Measurements from ENCODE around the gene TBC1D21. TPM values are rescaled to one million over a fixed set of nuclear protein-coding genes. Genes with fewer than 3 reads are reported as not detected.

Gene TBC1D21
- total and polyA plus RNA-seq, 2 of the 4 experiments (the other 2 are of a cell fraction): not detected

DNA sequence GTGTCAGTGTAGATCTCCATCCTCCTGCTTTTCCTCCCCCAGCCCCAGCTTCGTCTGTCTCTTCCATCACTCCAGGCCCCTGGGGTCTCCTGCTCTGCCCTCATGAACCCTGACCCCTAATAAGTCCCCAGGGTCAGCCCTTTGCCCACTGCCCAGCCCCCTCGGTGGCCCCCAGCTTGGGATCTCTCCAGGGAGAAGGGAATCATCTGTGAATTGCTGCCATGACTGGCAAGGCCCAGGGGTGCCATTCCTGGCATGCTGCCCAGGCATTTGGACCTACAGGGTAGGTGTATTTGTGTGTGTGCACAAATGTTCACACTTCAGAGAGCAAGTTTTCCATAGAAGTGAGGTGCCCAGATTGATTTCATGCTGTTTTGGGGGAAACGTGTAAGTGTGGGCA is 5.9 kb upstream of the TBC1D21 start:
- Histone ChIP-seq H3K9me1 (ENCODE audit: insufficient read depth, low read length) (no peaks in the 10 kb centered on the region), H4K5ac (ENCODE audit: low read depth, low read length) (no peak overlapping the region), H2BK5ac (ENCODE audit: low read depth, low read length, poor library complexity, severe bottlenecking) (no peak overlapping the region), H2AFZ (replicated peaks; ENCODE audit: low read length, poor library complexity) (no peak overlapping the region), H4K8ac (ENCODE audit: low read depth in 2 of 2, low read length in 2 of 2) (no peak overlapping the region), H4K91ac (ENCODE audit: insufficient read depth, low read depth, low read length) (no peak overlapping the region), H3K79me1 (ENCODE audit: low read depth in 1 of 2, low read length in 2 of 2) (no peaks in the 10 kb centered on the region), H3K27ac (ENCODE audit: insufficient read depth, low read length) (no peak overlapping the region), H3K56ac (ENCODE audit: extremely low read depth, insufficient read depth, low read length) (no peak overlapping the region), H3K4me1 (ENCODE audit: control insufficient read depth, insufficient read depth, low read length) (no peaks in the 10 kb centered on the region), H2AK9ac (replicated peaks; ENCODE audit: low read depth, low read length, poor library complexity) (no peak overlapping the region), H3K18ac (ENCODE audit: low read depth, low read length) (no peak overlapping the region), H3K36me3 (ENCODE audit: control insufficient read depth, insufficient read depth, low read length) (no peaks in the 10 kb centered on the region), H3K27me3 (ENCODE audit: control insufficient read depth, insufficient read depth, low read length) (peaks cover 66% of the 10 kb centered on the region), H3K4me2 (ENCODE audit: low read depth, low read length) (no peak overlapping the region), H2BK15ac (ENCODE audit: low read depth, low read length) (no peak overlapping the region), H2AK5ac (ENCODE audit: low read depth, low read length) (no peak overlapping the region), H3K9ac (ENCODE audit: low read depth, low read length) (no peak overlapping the region), H4K20me1 (ENCODE audit: insufficient read depth, low read length) (no peaks in the 10 kb centered on the region), H3K4ac (ENCODE audit: low read depth, low read length) (no peak overlapping the region), H3K14ac (replicated peaks; ENCODE audit: low read depth, low read length) (no peak overlapping the region), H2BK120ac (ENCODE audit: low read depth, low read length) (no peak overlapping the region), H3K9me3 (ENCODE audit: control insufficient read depth, insufficient read depth, low read length) (no peaks in the 10 kb centered on the region; the same call in 1 of the 2 replicates), H2BK20ac (ENCODE audit: low read depth, low read length) (no peak overlapping the region), H3K4me3 (ENCODE audit: insufficient read depth, low read depth, low read length) (no peak overlapping the region), H3K23ac (ENCODE audit: low read depth, low read length) (no peak overlapping the region)
- no CpG with 5 or more reads among the region's 3 CpGs for WGBS, 2 experiments (ENCODE audit: extremely low coverage in 2 of 2, insufficient read length in 1 of 2)
- ATAC-seq (ENCODE audit: low read depth) (no peak), DNase-seq (no peak)
- ChIA-PET POLR2A (ENCODE audit: unreplicated experiment) (no interaction called here), CTCF (no interaction called here)
- no peak for TF ChIP-seq NFE2L2 (IDR thresholded peaks at IDR 0.05; ENCODE audit: low read depth, low read length)
- no peak for TF ChIP-seq CTCF (conservative IDR thresholded peaks at IDR 0.05; ENCODE audit: low read depth, low read length)
- TF ChIP-seq MAFK (IDR thresholded peaks at IDR 0.05; ENCODE audit: low read depth, low read length): no peak
- no peak for TF ChIP-seq MXI1 (IDR thresholded peaks at IDR 0.05; ENCODE audit: borderline replicate concordance, low read depth, low read length)
- TF ChIP-seq CHD1 (IDR thresholded peaks at IDR 0.05; ENCODE audit: low read depth, low read length): no peak
- TF ChIP-seq FOS (IDR thresholded peaks at IDR 0.05; ENCODE audit: low read depth, low read length): no peak
- no peak for TF ChIP-seq MAZ (IDR thresholded peaks at IDR 0.05; ENCODE audit: borderline replicate concordance, low read depth, low read length)
- no peak for TF ChIP-seq BHLHE40 (IDR thresholded peaks at IDR 0.05; ENCODE audit: low read depth, low read length)
- TF ChIP-seq POLR2A (IDR thresholded peaks at IDR 0.05; ENCODE audit: low read depth, low read length): no peak
- TF ChIP-seq RFX5 (IDR thresholded peaks at IDR 0.05; ENCODE audit: low read depth, low read length): no peak
- no peak for TF ChIP-seq RAD21 (IDR thresholded peaks at IDR 0.05; ENCODE audit: low read length)
- TF ChIP-seq ELK1 (IDR thresholded peaks at IDR 0.05; ENCODE audit: borderline replicate concordance, low read depth, low read length): no peak
- TF ChIP-seq CEBPB (IDR thresholded peaks at IDR 0.05; ENCODE audit: low read depth, low read length): no peak
- no peak for TF ChIP-seq SMC3 (IDR thresholded peaks at IDR 0.05; ENCODE audit: low read depth, low read length)
- no peak for TF ChIP-seq USF2 (IDR thresholded peaks at IDR 0.05; ENCODE audit: low read depth, low read length)
- TF ChIP-seq RCOR1 (IDR thresholded peaks at IDR 0.05; ENCODE audit: insufficient replicate concordance, low read length): no peak
- BruUV-seq (replicated peaks): no TSS peak
- intact Hi-C loops (cut with micrococcal nuclease): no loop called here
- in situ Hi-C loops (cut with MboI; ENCODE audit: low sequenced_read_pairs): no loop called here
- dilution Hi-C loops (cut with HindIII; ENCODE audit: low sequenced_read_pairs, unreplicated experiment): no loop called here

All from IMR-90 (cell line).